ENCODE measurements around the gene CEACAM21. TPM values are rescaled to one million over a fixed set of nuclear protein-coding genes. Genes with fewer than 3 reads are reported as not detected.

Gene CEACAM21
- total RNA-seq, 3 donors from 2014 or later: 0.44 to 0.66 (median 0.64) TPM

- no peak for DNase-seq (ENCODE audit: low spot score in 2 of 2)
- no peaks in the 10 kb centered on the region for H3K36me3 ChIP-seq
- intact Hi-C loops (cut with DNase I; ENCODE audit: low total_unique reads): no loop called here
These were observed 16.1 kb downstream of the CEACAM21 start for GRCh38 chr19:41591951-41592562.

GRCh38 chr19:41595258-41595889 lies 19.4 kb downstream of the CEACAM21 start:
- TF ChIP-seq POLR2A (IDR thresholded peaks at IDR 0.05): no peak
- TF ChIP-seq CTCF (IDR thresholded peaks at IDR 0.05): peak in 2 of 3 donors; percentile 42 to 54
- TF ChIP-seq POLR2AphosphoS5 (IDR thresholded peaks at IDR 0.05): no peak
- DNase-seq (ENCODE audit: low spot score in 2 of 2): no peak
- no peaks in the 10 kb centered on the region for H3K36me3 ChIP-seq

More at GRCh38 chr19:41591951-41592562, 16.1 kb downstream of the CEACAM21 start:
- H3K9me3 ChIP-seq: no peaks in the 10 kb centered on the region
- H3K27me3 ChIP-seq: peaks cover 0 to 30% of the 10 kb centered on the region in 2 donors
- no peak overlapping the region for H3K27ac ChIP-seq
- H3K4me3 ChIP-seq: no peak overlapping the region
- no peaks in the 10 kb centered on the region for H3K4me1 ChIP-seq
- TF ChIP-seq POLR2A (IDR thresholded peaks at IDR 0.05) (no peak), CTCF (IDR thresholded peaks at IDR 0.05) (no peak), POLR2AphosphoS5 (IDR thresholded peaks at IDR 0.05) (no peak)

DNA sequence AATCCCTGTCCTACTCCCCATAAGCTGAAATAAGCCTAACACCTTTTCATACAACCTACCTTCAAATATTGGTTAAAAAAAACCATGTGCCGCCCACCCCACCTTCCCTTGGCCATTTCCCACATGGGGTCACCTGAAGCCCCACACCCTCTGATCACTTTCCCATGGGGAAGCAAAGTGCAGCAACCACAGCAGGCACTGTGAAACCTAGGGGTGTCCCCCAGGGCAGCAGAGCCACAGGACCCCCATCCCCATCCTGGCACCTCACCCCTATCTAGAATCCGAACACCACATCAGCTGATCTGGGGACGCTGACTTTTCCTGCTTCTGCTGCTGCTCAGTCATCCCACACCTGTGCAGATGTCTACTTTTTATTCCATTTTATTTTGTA lies 19.9 kb downstream of the CEACAM21 start:
- H3K27me3 ChIP-seq: peaks cover 0 to 37% of the 10 kb centered on the region in 2 donors
- no peak overlapping the region for H3K4me3 ChIP-seq
- H3K4me1 ChIP-seq: no peaks in the 10 kb centered on the region
- no peak overlapping the region for H3K27ac ChIP-seq
- H3K9me3 ChIP-seq: no peaks in the 10 kb centered on the region
- DNase-seq (ENCODE audit: low spot score in 2 of 2): no peak
- H3K36me3 ChIP-seq: no peaks in the 10 kb centered on the region
- intact Hi-C loops (cut with DNase I; ENCODE audit: low total_unique reads): no loop called here
- TF ChIP-seq POLR2A (IDR thresholded peaks at IDR 0.05): no peak
- no peak for TF ChIP-seq POLR2AphosphoS5 (IDR thresholded peaks at IDR 0.05)
- no peak for TF ChIP-seq CTCF (IDR thresholded peaks at IDR 0.05)

More at GRCh38 chr19:41595258-41595889, 19.4 kb downstream of the CEACAM21 start:
- no peak overlapping the region for H3K4me3 ChIP-seq
- H3K4me1 ChIP-seq: no peaks in the 10 kb centered on the region
- intact Hi-C loops (cut with DNase I; ENCODE audit: low total_unique reads): no loop called here
- H3K27ac ChIP-seq: no peak overlapping the region
- no peaks in the 10 kb centered on the region for H3K9me3 ChIP-seq
- H3K27me3 ChIP-seq: peaks cover 0 to 39% of the 10 kb centered on the region in 2 donors

DNA sequence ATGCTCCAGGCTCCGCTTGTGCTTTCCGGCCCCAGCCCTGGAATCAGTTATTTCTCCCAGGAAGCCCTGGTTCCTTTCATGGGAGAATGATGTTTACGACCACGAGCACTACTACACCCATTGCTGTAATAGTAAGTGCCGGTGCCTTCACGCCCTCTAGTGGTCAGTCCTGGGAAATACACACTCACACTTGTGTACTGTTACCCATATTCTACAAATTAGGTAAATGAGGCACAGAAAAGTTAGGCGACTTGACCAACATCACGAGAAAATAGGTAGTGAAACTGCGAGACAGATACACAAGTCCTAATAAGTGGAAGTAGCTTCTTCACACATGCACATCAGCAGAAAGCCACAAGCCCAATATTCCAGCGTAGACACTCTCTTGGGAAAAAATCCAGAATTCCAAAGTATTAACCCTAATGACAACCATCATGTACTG lies 21.7 kb downstream of the CEACAM21 start:
- intact Hi-C loops (cut with DNase I; ENCODE audit: low total_unique reads): no loop called here
- Histone ChIP-seq H3K27ac (no peak overlapping the region), H3K27me3 (peaks cover 0 to 38% of the 10 kb centered on the region in 2 donors), H3K4me3 (no peak overlapping the region), H3K4me1 (no peaks in the 10 kb centered on the region), H3K36me3 (no peaks in the 10 kb centered on the region), H3K9me3 (no peaks in the 10 kb centered on the region)
- no peak for TF ChIP-seq POLR2A (IDR thresholded peaks at IDR 0.05)
- no peak for TF ChIP-seq POLR2AphosphoS5 (IDR thresholded peaks at IDR 0.05)
- TF ChIP-seq CTCF (IDR thresholded peaks at IDR 0.05): peak; percentile 70 to 84 (median 78)
- peak; percentile 49 to 63 for DNase-seq (ENCODE audit: low spot score in 2 of 2)

All from breast epithelium (tissue), 4 donors.